ENCODE measurements around the gene VPS37C. TPM values are rescaled to one million over a fixed set of nuclear protein-coding genes. Genes with fewer than 3 reads are reported as not detected.

The VPS37C gene
- total and polyA plus RNA-seq, 9 of the 15 experiments (the other 6 are each of a cell fraction or from before 2014, with no cell fraction given): 0.62 to 29.8 (median 11.5) TPM

DNA sequence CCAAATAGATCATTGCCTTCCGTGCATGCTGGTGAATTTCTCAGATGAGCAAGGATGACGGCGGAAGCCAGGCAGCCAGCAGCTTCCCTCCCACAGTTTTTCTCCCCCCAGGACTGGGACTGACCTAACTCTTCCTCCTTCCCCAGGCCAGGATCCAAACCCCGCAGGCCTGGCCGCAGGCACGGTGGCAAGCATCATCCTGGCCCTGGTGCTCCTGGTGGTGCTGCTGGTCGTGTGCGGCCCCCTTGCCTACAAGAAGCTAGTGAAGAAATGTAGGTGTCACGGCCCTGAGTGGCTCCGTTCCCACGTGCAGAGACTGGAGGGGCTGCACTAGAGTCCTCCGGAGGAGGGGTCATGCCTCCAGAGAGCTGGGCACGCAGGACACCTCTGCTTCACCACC, 38.5 kb downstream of the VPS37C start:
- no peak for ATAC-seq
- H3K4me2 ChIP-seq (ENCODE audit: insufficient read depth, low read length): no peak overlapping the region
- WGBS (ENCODE audit: insufficient coverage, low coverage, missing lambda C conversion rate): 4% methylated on average over 13 of the region's 13 CpGs
- H3K27me3 ChIP-seq (ENCODE audit: control insufficient read depth in 2 of 2, insufficient read depth in 2 of 2, low read length in 2 of 2): peaks cover 27 to 63% of the 10 kb centered on the region in 2 experiments
- H3K79me2 ChIP-seq (ENCODE audit: control insufficient read depth, insufficient read depth, low read length): no peaks in the 10 kb centered on the region
- H3K27ac ChIP-seq (ENCODE audit: extremely low read depth, low read depth, low read length): no peak overlapping the region
- ChIA-PET POLR2A (interaction anchor here (0.5 to 1.5 kb wide), 3 partner anchors 8 to 180 kb away, joined by 3 to 6 read pairs (median 5); no protein-coding TSS in a partner anchor), CTCF (ENCODE audit: low intra/inter-chr PET ratio) (no interaction called here)
- H3K36me3 ChIP-seq (ENCODE audit: control insufficient read depth, insufficient read depth, low read length): no peaks in the 10 kb centered on the region
- H3K4me1 ChIP-seq (replicated peaks in 1 of 2; ENCODE audit: control insufficient read depth in 2 of 2, insufficient read depth in 2 of 2, low read length in 2 of 2): peaks cover 7 to 19% of the 10 kb centered on the region in 2 experiments; a peak in 4 of 5 replicates
- H3K9me3 ChIP-seq (replicated peaks; ENCODE audit: control insufficient read depth, insufficient read depth, low read depth, low read length): no peaks in the 10 kb centered on the region
- H3K9me1 ChIP-seq (ENCODE audit: control insufficient read depth, insufficient read depth, low read length): no peaks in the 10 kb centered on the region
- H2AFZ ChIP-seq (ENCODE audit: low read depth, low read length): no peak overlapping the region
- no peak overlapping the region for H3K4me3 ChIP-seq
- in situ Hi-C loops (cut with MboI): no loop called here
- intact Hi-C loops (cut with micrococcal nuclease): no loop called here
- BruUV-seq (replicated peaks): no TSS peak
- H3K9ac ChIP-seq (ENCODE audit: insufficient read depth in 1 of 2, low read depth in 2 of 2, low read length in 2 of 2): peak overlapping the region in 1 of 2 experiments; percentile 4; a peak in 1 of 4 replicates
- no peak for FAIRE-seq
- no peak for DNase-seq (ENCODE audit: extremely low read depth in 1 of 4, low spot score in 3 of 4)
- peaks cover 16% of the 10 kb centered on the region for H4K20me1 ChIP-seq (replicated peaks; ENCODE audit: control insufficient read depth, insufficient read depth, low read length)
- TF ChIP-seq, protein P1, sequence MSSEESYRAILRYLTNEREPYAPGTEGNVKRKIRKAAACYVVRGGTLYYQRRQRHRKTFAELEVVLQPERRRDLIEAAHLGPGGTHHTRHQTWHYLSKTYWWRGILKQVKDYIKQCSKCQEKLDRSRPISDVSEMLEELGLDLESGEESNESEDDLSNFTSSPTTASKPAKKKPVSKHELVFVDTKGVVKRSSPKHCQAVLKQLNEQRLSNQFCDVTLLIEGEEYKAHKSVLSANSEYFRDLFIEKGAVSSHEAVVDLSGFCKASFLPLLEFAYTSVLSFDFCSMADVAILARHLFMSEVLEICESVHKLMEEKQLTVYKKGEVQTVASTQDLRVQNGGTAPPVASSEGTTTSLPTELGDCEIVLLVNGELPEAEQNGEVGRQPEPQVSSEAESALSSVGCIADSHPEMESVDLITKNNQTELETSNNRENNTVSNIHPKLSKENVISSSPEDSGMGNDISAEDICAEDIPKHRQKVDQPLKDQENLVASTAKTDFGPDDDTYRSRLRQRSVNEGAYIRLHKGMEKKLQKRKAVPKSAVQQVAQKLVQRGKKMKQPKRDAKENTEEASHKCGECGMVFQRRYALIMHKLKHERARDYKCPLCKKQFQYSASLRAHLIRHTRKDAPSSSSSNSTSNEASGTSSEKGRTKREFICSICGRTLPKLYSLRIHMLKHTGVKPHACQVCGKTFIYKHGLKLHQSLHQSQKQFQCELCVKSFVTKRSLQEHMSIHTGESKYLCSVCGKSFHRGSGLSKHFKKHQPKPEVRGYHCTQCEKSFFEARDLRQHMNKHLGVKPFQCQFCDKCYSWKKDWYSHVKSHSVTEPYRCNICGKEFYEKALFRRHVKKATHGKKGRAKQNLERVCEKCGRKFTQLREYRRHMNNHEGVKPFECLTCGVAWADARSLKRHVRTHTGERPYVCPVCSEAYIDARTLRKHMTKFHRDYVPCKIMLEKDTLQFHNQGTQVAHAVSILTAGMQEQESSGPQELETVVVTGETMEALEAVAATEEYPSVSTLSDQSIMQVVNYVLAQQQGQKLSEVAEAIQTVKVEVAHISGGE (CRISPR knock-in tag; IDR thresholded peaks at IDR 0.05): no peak
- TF ChIP-seq TCF7L2 (IDR thresholded peaks at IDR 0.05; ENCODE audit: low read depth, low read length): no peak
- TF ChIP-seq ELF2 (CRISPR knock-in tag; IDR thresholded peaks at IDR 0.05): no peak
- TF ChIP-seq CTBP1 (IDR thresholded peaks at IDR 0.05; ENCODE audit: borderline replicate concordance): no peak
- TF ChIP-seq, protein P2, sequence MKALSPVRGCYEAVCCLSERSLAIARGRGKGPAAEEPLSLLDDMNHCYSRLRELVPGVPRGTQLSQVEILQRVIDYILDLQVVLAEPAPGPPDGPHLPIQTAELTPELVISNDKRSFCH (CRISPR knock-in tag; IDR thresholded peaks at IDR 0.05): no peak
- TF ChIP-seq, protein P2 (tag; IDR thresholded peaks at IDR 0.05): no peak
- TF ChIP-seq POLR2AphosphoS2 (IDR thresholded peaks at IDR 0.05; ENCODE audit: low read length): no peak
- no peak for TF ChIP-seq TAF7 (tag; IDR thresholded peaks at IDR 0.05)
- no peak for TF ChIP-seq MYC (IDR thresholded peaks at IDR 0.05; ENCODE audit: low read depth, low read length)
- TF ChIP-seq MYC (CRISPR knock-in tag; IDR thresholded peaks at IDR 0.05; ENCODE audit: borderline replicate concordance, low read depth): no peak
- no peak for TF ChIP-seq JUND (IDR thresholded peaks at IDR 0.05; ENCODE audit: borderline replicate concordance, low read depth, low read length)
- TF ChIP-seq JUND (tag; IDR thresholded peaks at IDR 0.05; ENCODE audit: borderline replicate concordance, low read depth, low read length): no peak
- TF ChIP-seq, protein P3, sequence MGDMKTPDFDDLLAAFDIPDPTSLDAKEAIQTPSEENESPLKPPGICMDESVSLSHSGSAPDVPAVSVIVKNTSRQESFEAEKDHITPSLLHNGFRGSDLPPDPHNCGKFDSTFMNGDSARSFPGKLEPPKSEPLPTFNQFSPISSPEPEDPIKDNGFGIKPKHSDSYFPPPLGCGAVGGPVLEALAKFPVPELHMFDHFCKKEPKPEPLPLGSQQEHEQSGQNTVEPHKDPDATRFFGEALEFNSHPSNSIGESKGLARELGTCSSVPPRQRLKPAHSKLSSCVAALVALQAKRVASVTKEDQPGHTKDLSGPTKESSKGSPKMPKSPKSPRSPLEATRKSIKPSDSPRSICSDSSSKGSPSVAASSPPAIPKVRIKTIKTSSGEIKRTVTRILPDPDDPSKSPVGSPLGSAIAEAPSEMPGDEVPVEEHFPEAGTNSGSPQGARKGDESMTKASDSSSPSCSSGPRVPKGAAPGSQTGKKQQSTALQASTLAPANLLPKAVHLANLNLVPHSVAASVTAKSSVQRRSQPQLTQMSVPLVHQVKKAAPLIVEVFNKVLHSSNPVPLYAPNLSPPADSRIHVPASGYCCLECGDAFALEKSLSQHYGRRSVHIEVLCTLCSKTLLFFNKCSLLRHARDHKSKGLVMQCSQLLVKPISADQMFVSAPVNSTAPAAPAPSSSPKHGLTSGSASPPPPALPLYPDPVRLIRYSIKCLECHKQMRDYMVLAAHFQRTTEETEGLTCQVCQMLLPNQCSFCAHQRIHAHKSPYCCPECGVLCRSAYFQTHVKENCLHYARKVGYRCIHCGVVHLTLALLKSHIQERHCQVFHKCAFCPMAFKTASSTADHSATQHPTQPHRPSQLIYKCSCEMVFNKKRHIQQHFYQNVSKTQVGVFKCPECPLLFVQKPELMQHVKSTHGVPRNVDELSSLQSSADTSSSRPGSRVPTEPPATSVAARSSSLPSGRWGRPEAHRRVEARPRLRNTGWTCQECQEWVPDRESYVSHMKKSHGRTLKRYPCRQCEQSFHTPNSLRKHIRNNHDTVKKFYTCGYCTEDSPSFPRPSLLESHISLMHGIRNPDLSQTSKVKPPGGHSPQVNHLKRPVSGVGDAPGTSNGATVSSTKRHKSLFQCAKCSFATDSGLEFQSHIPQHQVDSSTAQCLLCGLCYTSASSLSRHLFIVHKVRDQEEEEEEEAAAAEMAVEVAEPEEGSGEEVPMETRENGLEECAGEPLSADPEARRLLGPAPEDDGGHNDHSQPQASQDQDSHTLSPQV (IDR thresholded peaks at IDR 0.05): no peak
